H9 (cell line): Measurements from ENCODE around the gene ALDOA. TPM values are rescaled to one million over a fixed set of nuclear protein-coding genes. Genes with fewer than 3 reads are reported as not detected.
"Not testable (repeated sequence)": the region's sequence is repeated elsewhere in the genome, so short reads cannot be mapped to it uniquely, and the experiment has no call there.

Experiments used
- DNase-seq: peaks from one replicate; pipeline ENCODE4 v3.0.0-alpha.2; 2017
- H2AFZ ChIP-seq: one replicate; pipeline ENCODE4 v1.6.1; 2013; ENCODE audit warnings: mild to moderate bottlenecking, low read length, control low read depth, moderate library complexity
- H2AK5ac ChIP-seq: 2 replicates; pipeline ENCODE4 v1.6.1; 2013; ENCODE audit warnings: low read length, control low read depth, mixed read lengths; ENCODE audit not compliant: insufficient read length
- H2BK120ac ChIP-seq: one replicate; pipeline ENCODE4 v1.6.1; 2013; ENCODE audit warnings: low read depth, mild to moderate bottlenecking, low read length, control low read depth, inconsistent platforms; ENCODE audit not compliant: poor library complexity, severe bottlenecking
- H2BK12ac ChIP-seq: 2 replicates; pipeline ENCODE4 v1.6.1; 2013; ENCODE audit warnings: low read length, control low read depth, mixed read lengths, low read depth; ENCODE audit not compliant: insufficient read length
- H2BK15ac ChIP-seq: 2 replicates; pipeline ENCODE4 v1.6.1; 2013; ENCODE audit warnings: low read depth, low read length, control low read depth
- H2BK20ac ChIP-seq: one replicate; pipeline ENCODE4 v1.6.1; 2013; ENCODE audit warnings: low read depth, mild to moderate bottlenecking, low read length, control low read depth, inconsistent platforms; ENCODE audit not compliant: poor library complexity, severe bottlenecking
- H2BK5ac ChIP-seq: 2 replicates; pipeline ENCODE4 v1.6.1; 2013; ENCODE audit warnings: low read length, control low read depth, mixed read lengths; ENCODE audit not compliant: insufficient read length
- H3K14ac ChIP-seq: 2 replicates; pipeline ENCODE4 v1.6.1; 2013; ENCODE audit warnings: low read length, control low read depth; ENCODE audit not compliant: insufficient read depth
- H3K18ac ChIP-seq: 2 replicates; pipeline ENCODE4 v1.6.1; 2013; ENCODE audit warnings: low read depth, mild to moderate bottlenecking, mixed read lengths, low read length, control low read depth; ENCODE audit not compliant: insufficient read length
- H3K23ac ChIP-seq: 2 replicates; pipeline ENCODE4 v1.6.1; 2013; ENCODE audit warnings: low read length, control low read depth, mixed read lengths, low read depth; ENCODE audit not compliant: insufficient read length
- H3K23me2 ChIP-seq: 2 replicates; pipeline ENCODE4 v1.6.1; 2013; ENCODE audit warnings: low read depth, mild to moderate bottlenecking, mixed read lengths, low read length, control low read depth; ENCODE audit not compliant: insufficient read length, poor library complexity, severe bottlenecking
- H3K27ac ChIP-seq: 2 replicates; pipeline ENCODE4 v1.5.1; 2013; ENCODE audit warnings: low read length, control low read depth, mixed read lengths, low read depth; ENCODE audit not compliant: insufficient read length
- H3K27me3 ChIP-seq: 2 replicates; pipeline ENCODE4 v1.6.1; 2013; ENCODE audit warnings: low read length, control low read depth, inconsistent platforms; ENCODE audit not compliant: insufficient read depth
- H3K4ac ChIP-seq: 2 replicates; pipeline ENCODE4 v1.6.1; 2013; ENCODE audit warnings: low read depth, mild to moderate bottlenecking, control low read depth, inconsistent platforms, low read length, moderate library complexity
- H3K4me1 ChIP-seq: 2 replicates; pipeline ENCODE4 v1.6.1; 2013; ENCODE audit warnings: low read length, control low read depth, inconsistent platforms; ENCODE audit not compliant: insufficient read depth
- H3K4me2 ChIP-seq: 2 replicates; pipeline ENCODE4 v1.6.1; 2013; ENCODE audit warnings: low read length, control low read depth, mixed read lengths; ENCODE audit not compliant: insufficient read length, insufficient read depth
- H3K56ac ChIP-seq: 2 replicates; pipeline ENCODE4 v1.6.1; 2013; ENCODE audit warnings: low read depth, mild to moderate bottlenecking, mixed read lengths, low read length, control low read depth; ENCODE audit not compliant: insufficient read length
- H3K79me1 ChIP-seq: 2 replicates; pipeline ENCODE4 v1.6.1; 2013; ENCODE audit warnings: low read depth, mild to moderate bottlenecking, moderate library complexity, low read length, control low read depth, inconsistent platforms; ENCODE audit not compliant: insufficient read depth, poor library complexity, severe bottlenecking
- H3K79me2 ChIP-seq: 2 replicates; pipeline ENCODE4 v1.6.1; 2013; ENCODE audit warnings: low read length, control low read depth, inconsistent platforms; ENCODE audit not compliant: insufficient read depth
- H3K9ac ChIP-seq: 2 replicates; pipeline ENCODE4 v1.6.1; 2013; ENCODE audit warnings: low read length, control low read depth, mixed read lengths; ENCODE audit not compliant: insufficient read length; ENCODE audit errors: extremely low read depth
- H3K9me3 ChIP-seq: one replicate; pipeline ENCODE4 v1.6.1; 2013; ENCODE audit warnings: low read depth, low read length, inconsistent platforms; ENCODE audit not compliant: control insufficient read depth
- H3T11ph ChIP-seq: one replicate; pipeline ENCODE4 v1.6.1; 2013; ENCODE audit warnings: mild to moderate bottlenecking, low read length, control low read depth, inconsistent platforms
- H4K20me1 ChIP-seq: one replicate; pipeline ENCODE4 v1.6.1; 2013; ENCODE audit not compliant: control insufficient read depth, insufficient read length, insufficient read depth
- H4K5ac ChIP-seq: 2 replicates; pipeline ENCODE4 v1.6.1; 2013; ENCODE audit warnings: low read depth, mild to moderate bottlenecking, mixed read lengths, low read length, control low read depth; ENCODE audit not compliant: insufficient read length
- H4K8ac ChIP-seq: replicated peaks from 2 replicates; pipeline ENCODE4 v1.6.1; 2013; ENCODE audit warnings: low read length, control low read depth, mixed read lengths, low read depth; ENCODE audit not compliant: insufficient read length
- H4K91ac ChIP-seq: 2 replicates; pipeline ENCODE4 v1.6.1; 2013; ENCODE audit warnings: low read depth, mild to moderate bottlenecking, moderate library complexity, mixed read lengths, low read length, control low read depth; ENCODE audit not compliant: insufficient read length
- H3K27ac Mint-ChIP-seq, 3 experiments: 2 replicates in 2 of 3; 3 replicates in 1 of 3; pipeline ENCODE4 v1.8.0; 2020 to 2021; ENCODE audit warnings: mixed read lengths in 3 of 3, mild to moderate bottlenecking in 1 of 3, moderate library complexity in 1 of 3
- H3K27me3 Mint-ChIP-seq: 2 replicates; pipeline ENCODE4 v1.8.0; 2021; ENCODE audit warnings: low read depth, mild to moderate bottlenecking, moderate library complexity, mixed read lengths
- H3K36me3 Mint-ChIP-seq, 3 experiments: 2 replicates in 2 of 3; 3 replicates in 1 of 3; pipeline ENCODE4 v1.8.0; 2020 to 2021; ENCODE audit warnings: low read depth in 3 of 3, mixed read lengths in 3 of 3; ENCODE audit not compliant: insufficient read depth in 1 of 3
- H3K4me1 Mint-ChIP-seq, 2 experiments: 2 replicates each; pipeline ENCODE4 v1.8.0; 2020; ENCODE audit warnings: mixed read lengths in 2 of 2
- H3K4me3 Mint-ChIP-seq, 2 experiments: 2 replicates in 1 of 2; 3 replicates in 1 of 2; pipeline ENCODE4 v1.8.0; 2020 to 2021; ENCODE audit warnings: mild to moderate bottlenecking in 2 of 2, mixed read lengths in 2 of 2, moderate library complexity in 1 of 2
- H3K9me3 Mint-ChIP-seq, 2 experiments: 2 replicates in 1 of 2; 3 replicates in 1 of 2; pipeline ENCODE4 v1.8.0; 2020; ENCODE audit warnings: mild to moderate bottlenecking in 2 of 2, mixed read lengths in 2 of 2, moderate library complexity in 1 of 2
- CTCF ChIP-seq: fragments of 200-600 bp; sonication (generic); conservative IDR thresholded peaks from 3 replicates; pipeline ENCODE4 v1.8.0; 2021; ENCODE audit warnings: antibody characterized with exemption, mild to moderate bottlenecking
- WGBS: extraction: QIAGEN DNeasy Blood & Tissue Kit; methylation state at CpG from one replicate; pipeline ENCODE4 v1.1.7; 2013; ENCODE audit warnings: missing lambda C conversion rate, low lambda C conversion rate, mixed read lengths; ENCODE audit not compliant: insufficient read length; ENCODE audit errors: extremely low coverage; 5-methylcytosine and 5-hydroxymethylcytosine counted together
- total RNA-seq: library from RNA; stranded (reverse); gene quantifications from 2 replicates; pipeline ENCODE4 v1.2.1, GENCODE V29; 2021

The ALDOA gene
- total RNA-seq, 1 experiment from 2014 or later, result 1,356 TPM

- Mint-ChIP-seq H3K36me3 (peaks cover 0 to 24% (median 18%) of the 10 kb centered on the region in 3 experiments; a peak in 5 of 7 replicates), H3K27ac (no peak overlapping the region), H3K4me3 (no peak overlapping the region), H3K9me3 (no peaks in the 10 kb centered on the region), H3K27me3 (no peaks in the 10 kb centered on the region; the same call in 1 of the 2 replicates), H3K4me1 (peaks cover 2 to 5% of the 10 kb centered on the region in 2 experiments)
- Histone ChIP-seq H3K23me2 (no peaks in the 10 kb centered on the region), H3K79me1 (no peaks in the 10 kb centered on the region), H4K5ac (no peak overlapping the region), H4K8ac (no peak overlapping the region), H3K14ac (no peak overlapping the region), H3K27ac (no peak overlapping the region), H3K18ac (no peak overlapping the region), H2BK15ac (no peak overlapping the region), H3K79me2 (no peaks in the 10 kb centered on the region), H2BK12ac (no peak overlapping the region), H3K23ac (no peak overlapping the region), H3K9me3 (no peaks in the 10 kb centered on the region), H3T11ph (no peak overlapping the region), H2BK5ac (no peak overlapping the region), H4K20me1 (no peaks in the 10 kb centered on the region), H4K91ac (no peak overlapping the region), H3K27me3 (no peaks in the 10 kb centered on the region), H3K4me2 (no peak overlapping the region), H3K4ac (no peak overlapping the region), H3K9ac (no peak overlapping the region), H2BK120ac (no peak overlapping the region), H2AFZ (no peak overlapping the region), H3K56ac (no peak overlapping the region), H2BK20ac (no peak overlapping the region), H3K4me1 (no peaks in the 10 kb centered on the region), H2AK5ac (no peak overlapping the region)
- TF ChIP-seq CTCF, result no peak
- DNase-seq, result no peak
- no CpG with 5 or more reads among the region's 11 CpGs for WGBS
Measured at GRCh38 chr16:30114411-30114810, 48.9 kb downstream of the ALDOA start.

GRCh38 chr16:30114833-30115232, 49.3 kb downstream of the ALDOA start:
- no CpG with 5 or more reads among the region's 7 CpGs for WGBS

More at GRCh38 chr16:30114833-30115232, 49.3 kb downstream of the ALDOA start:
- not testable (repeated sequence) for H2BK5ac ChIP-seq, H3K4me2 ChIP-seq, H3K56ac ChIP-seq, H3K4me1 ChIP-seq, H3K79me1 ChIP-seq, H3K14ac ChIP-seq, DNase-seq, H3K27me3 Mint-ChIP-seq, H4K8ac ChIP-seq, H3K23ac ChIP-seq, H3K27ac Mint-ChIP-seq, H2AFZ ChIP-seq, H4K91ac ChIP-seq, H3K79me2 ChIP-seq, H3K9me3 Mint-ChIP-seq, H2AK5ac ChIP-seq, H3K9ac ChIP-seq, H4K20me1 ChIP-seq, H3T11ph ChIP-seq, H3K4me3 Mint-ChIP-seq, H3K27me3 ChIP-seq, H3K4me1 Mint-ChIP-seq, H2BK12ac ChIP-seq, H4K5ac ChIP-seq, H3K4ac ChIP-seq, H2BK120ac ChIP-seq, H2BK15ac ChIP-seq, H3K18ac ChIP-seq, H2BK20ac ChIP-seq, H3K27ac ChIP-seq, H3K23me2 ChIP-seq, H3K9me3 ChIP-seq
- peaks cover 0 to 26% (median 21%) of the 10 kb centered on the region in 3 experiments; a peak in 5 of 7 replicates for H3K36me3 Mint-ChIP-seq
